T-helper 17 cell (primary cell): ENCODE data around the gene ABCC4. TPM values are rescaled to one million over a fixed set of nuclear protein-coding genes. Genes with fewer than 3 reads are reported as not detected.

Experiments used
- ATAC-seq: fragments of 150-1000 bp; cut with Tn5 transposase; 2 replicates; pipeline ENCODE4 v1.10.0; 2021; ENCODE audit warnings: mild to moderate bottlenecking, moderate library complexity
- DNase-seq, 3 donors: peaks; one replicate each; pipeline versions ENCODE4 v3.0.0 to v3.0.0-alpha.2; 2020 to 2021
- H3K9me3 ChIP-seq: one replicate; pipeline ENCODE4 v1.7.0; 2013; ENCODE audit warnings: low read length, mild to moderate bottlenecking; ENCODE audit not compliant: control insufficient read depth, poor library complexity, severe bottlenecking
- H3K27ac Mint-ChIP-seq: one replicate; pipeline ENCODE4 v1.8.0; 2022; ENCODE audit warnings: mild to moderate bottlenecking, moderate library complexity, mixed read lengths
- H3K27me3 Mint-ChIP-seq: one replicate; pipeline ENCODE4 v1.8.0; 2022; ENCODE audit warnings: mixed read lengths
- H3K36me3 Mint-ChIP-seq: one replicate; pipeline ENCODE4 v1.8.0; 2022; ENCODE audit warnings: low read depth, mixed read lengths
- H3K4me1 Mint-ChIP-seq: one replicate; pipeline ENCODE4 v1.8.0; 2022; ENCODE audit warnings: mild to moderate bottlenecking, mixed read lengths
- H3K4me3 Mint-ChIP-seq: one replicate; pipeline ENCODE4 v1.8.0; 2022; ENCODE audit warnings: mild to moderate bottlenecking, moderate library complexity, mixed read lengths
- total RNA-seq, 4 donors: library from RNA in 2 of 4; stranded (reverse) in 2 of 4; gene quantifications; one replicate each; pipeline ENCODE4 v1.2.3 and lab custom pipeline; 2022 to 2026

ABCC4 gene
- total RNA-seq, 2 donors from 2014 or later = 6.3 to 14.2 TPM

DNA sequence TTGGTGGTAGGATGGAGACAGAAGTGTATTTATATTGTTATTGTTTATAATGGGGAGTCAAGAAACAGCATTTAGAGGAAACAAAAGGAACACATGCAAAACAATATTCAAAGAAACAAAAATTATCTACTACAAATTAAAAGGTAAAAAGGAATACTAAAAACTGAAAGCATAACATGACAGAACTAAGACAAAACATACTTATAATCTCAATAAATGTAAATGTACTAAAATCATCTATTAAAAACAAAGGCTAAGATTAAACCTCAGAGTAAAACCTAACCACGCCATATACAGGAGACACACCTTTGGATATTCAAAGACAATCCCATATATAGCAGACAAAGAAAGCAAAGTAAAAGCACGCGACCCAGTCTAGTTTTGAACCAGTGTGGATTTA lies 273.6 kb downstream of the ABCC4 start:
- Mint-ChIP-seq H3K36me3 (peaks cover 8% of the 10 kb centered on the region), H3K4me1 (no peaks in the 10 kb centered on the region), H3K27me3 (no peaks in the 10 kb centered on the region), H3K27ac (no peak overlapping the region), H3K4me3 (no peak overlapping the region)
- H3K9me3 ChIP-seq = no peaks in the 10 kb centered on the region
- no peak for DNase-seq
- ATAC-seq = no peak

DNA sequence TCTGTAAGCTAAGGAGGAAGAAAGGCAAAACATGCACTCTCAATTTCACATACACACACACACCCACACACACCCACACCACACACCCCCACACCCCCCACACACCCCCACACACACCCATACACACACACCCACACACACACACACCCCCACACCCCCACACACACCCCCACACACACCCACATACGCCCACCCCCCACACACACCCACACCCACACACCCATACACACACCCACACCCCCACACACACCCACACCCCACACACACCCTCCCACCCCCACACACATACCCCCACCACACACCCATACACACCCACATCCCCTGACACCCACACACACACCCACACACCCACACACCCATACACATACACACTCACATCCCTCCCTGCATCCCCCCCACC lies 276.1 kb downstream of the ABCC4 start:
- no peak for ATAC-seq
- peaks cover 8% of the 10 kb centered on the region for H3K36me3 Mint-ChIP-seq
- H3K27ac Mint-ChIP-seq = no peak overlapping the region

DNA sequence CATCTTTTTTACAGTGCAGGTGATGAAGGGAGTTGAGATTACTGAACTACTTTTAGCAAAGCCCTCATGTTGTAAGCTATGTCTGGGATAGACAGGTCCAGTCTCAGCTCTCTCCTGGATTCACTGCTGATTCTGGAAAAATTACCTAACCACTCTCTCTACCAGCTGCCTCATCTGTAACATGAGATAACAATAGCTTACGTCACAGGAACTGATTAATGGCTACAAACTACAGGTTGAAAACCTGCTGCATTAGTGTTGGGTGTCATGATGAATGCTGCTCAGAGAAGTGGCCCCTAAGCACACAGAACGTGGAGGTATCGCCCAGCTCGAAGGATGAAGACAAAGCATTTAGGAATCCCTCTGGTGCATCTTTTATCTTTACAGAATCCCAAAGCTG lies 277.8 kb downstream of the ABCC4 start:
- DNase-seq (no peak), ATAC-seq (no peak)
- Mint-ChIP-seq H3K4me3 (no peak overlapping the region), H3K4me1 (no peaks in the 10 kb centered on the region), H3K27me3 (no peaks in the 10 kb centered on the region), H3K36me3 (peaks cover 7% of the 10 kb centered on the region), H3K27ac (no peak overlapping the region)
- H3K9me3 ChIP-seq = no peaks in the 10 kb centered on the region

More for the DNA sequence above, 276.1 kb downstream of the ABCC4 start:
- no peak overlapping the region for H3K4me3 Mint-ChIP-seq
- no peak for DNase-seq
- no peaks in the 10 kb centered on the region for H3K4me1 Mint-ChIP-seq
- H3K9me3 ChIP-seq = no peaks in the 10 kb centered on the region
- H3K27me3 Mint-ChIP-seq = no peaks in the 10 kb centered on the region

DNA sequence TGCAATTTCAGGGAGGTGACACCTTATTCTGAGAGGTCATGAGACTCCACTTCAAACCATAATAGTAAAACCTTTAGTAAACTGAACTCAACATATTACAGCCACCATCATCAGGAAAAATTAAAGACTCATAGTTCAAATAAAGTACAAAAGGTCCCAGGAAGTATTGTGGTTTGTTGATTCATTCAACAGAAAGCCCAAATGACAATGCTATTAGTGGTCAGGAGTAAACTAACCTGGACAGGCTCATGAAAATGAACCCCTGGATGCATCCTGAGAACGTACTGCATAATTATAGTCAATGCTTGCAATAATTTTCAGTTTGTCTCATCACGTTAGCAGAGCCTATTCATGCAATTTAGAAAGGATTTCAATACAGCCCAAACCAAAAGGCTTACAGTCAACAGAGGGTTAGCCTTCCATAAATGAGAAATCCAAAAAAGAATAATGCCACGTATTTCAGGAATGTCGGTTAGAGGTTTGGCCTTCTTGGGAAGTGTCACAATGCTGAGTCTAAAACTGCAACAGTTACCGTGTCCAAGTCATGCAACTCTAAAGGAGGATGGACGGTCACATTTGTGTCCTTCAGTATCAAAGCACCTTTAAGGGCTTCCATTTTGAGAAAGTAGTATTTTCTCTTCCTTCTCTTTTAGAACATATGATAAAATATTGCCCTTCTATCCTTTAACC lies 280.8 kb downstream of the ABCC4 start:
- no peak for ATAC-seq
- Mint-ChIP-seq H3K4me3 (no peak overlapping the region), H3K27ac (no peak overlapping the region), H3K36me3 (peaks cover 2% of the 10 kb centered on the region), H3K4me1 (no peaks in the 10 kb centered on the region), H3K27me3 (no peaks in the 10 kb centered on the region)
- no peak for DNase-seq
- H3K9me3 ChIP-seq = no peaks in the 10 kb centered on the region

DNA sequence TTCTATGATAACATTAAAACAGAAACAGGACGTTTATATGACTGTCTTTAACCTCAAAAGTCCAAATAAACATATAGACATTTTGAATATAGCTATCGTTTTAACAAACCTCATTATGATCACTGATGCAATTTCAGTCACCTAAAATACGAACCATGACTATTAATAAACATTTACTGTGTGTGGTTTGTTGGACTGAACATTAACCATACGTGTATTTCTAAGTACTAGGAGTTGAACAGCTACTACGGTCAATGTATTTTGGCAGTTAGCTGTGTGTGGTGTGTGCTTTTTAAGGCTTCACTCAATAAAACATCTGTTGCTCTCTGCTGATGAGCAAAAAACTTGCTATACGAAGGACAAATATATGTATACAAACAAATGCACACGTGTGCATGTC lies 281.4 kb downstream of the ABCC4 start:
- no peaks in the 10 kb centered on the region for H3K9me3 ChIP-seq
- no peak for DNase-seq
- Mint-ChIP-seq H3K36me3 (peaks cover 2% of the 10 kb centered on the region), H3K4me1 (no peaks in the 10 kb centered on the region), H3K27ac (no peak overlapping the region), H3K4me3 (no peak overlapping the region), H3K27me3 (no peaks in the 10 kb centered on the region)
- ATAC-seq = no peak

DNA sequence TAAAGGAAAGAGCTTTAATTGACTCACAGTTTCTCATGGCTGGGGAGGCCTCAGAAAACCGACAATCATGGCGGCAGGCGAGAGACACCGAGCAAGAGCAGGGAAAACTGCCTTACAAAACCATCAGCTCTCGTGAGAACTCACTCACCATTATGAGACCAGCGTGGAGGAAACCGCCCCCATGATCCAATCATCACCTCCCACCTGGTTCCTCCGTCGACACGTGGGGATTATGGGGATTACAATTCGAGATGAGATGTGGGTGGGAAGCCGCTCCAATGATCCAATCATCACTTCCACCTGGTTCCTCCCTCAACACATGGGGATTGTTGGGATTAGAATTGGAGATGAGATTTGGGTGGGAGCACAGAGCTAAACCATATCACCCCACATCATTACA lies 293.9 kb downstream of the ABCC4 start:
- DNase-seq (no peak), ATAC-seq (no peak)
- H3K27me3 Mint-ChIP-seq = peaks cover 32% of the 10 kb centered on the region
- H3K4me3 Mint-ChIP-seq = no peak overlapping the region
- H3K36me3 Mint-ChIP-seq = peaks cover 2% of the 10 kb centered on the region
- peaks cover 2% of the 10 kb centered on the region for H3K4me1 Mint-ChIP-seq
- H3K27ac Mint-ChIP-seq = no peak overlapping the region
- H3K9me3 ChIP-seq = no peaks in the 10 kb centered on the region

DNA sequence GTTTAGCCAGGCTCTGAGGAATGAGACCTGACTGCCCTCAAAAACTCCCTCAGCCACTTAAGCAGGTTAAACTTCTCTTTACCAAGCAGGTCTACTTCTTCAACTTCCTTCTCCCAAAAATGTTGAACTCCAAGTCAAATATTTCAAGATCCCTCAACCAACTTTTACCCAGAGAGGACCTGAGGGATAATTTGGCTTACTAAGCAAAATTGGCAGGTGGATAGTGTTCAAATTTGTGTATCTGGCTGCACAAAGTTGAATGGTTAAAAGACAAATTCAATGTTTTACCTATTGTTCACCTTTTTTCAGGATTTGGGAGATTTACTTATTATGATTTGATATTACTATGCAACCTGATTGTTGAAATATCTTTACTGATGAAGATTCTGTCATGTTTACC lies 296.0 kb downstream of the ABCC4 start:
- peaks cover 2% of the 10 kb centered on the region for H3K4me1 Mint-ChIP-seq
- no peak for ATAC-seq

DNA sequence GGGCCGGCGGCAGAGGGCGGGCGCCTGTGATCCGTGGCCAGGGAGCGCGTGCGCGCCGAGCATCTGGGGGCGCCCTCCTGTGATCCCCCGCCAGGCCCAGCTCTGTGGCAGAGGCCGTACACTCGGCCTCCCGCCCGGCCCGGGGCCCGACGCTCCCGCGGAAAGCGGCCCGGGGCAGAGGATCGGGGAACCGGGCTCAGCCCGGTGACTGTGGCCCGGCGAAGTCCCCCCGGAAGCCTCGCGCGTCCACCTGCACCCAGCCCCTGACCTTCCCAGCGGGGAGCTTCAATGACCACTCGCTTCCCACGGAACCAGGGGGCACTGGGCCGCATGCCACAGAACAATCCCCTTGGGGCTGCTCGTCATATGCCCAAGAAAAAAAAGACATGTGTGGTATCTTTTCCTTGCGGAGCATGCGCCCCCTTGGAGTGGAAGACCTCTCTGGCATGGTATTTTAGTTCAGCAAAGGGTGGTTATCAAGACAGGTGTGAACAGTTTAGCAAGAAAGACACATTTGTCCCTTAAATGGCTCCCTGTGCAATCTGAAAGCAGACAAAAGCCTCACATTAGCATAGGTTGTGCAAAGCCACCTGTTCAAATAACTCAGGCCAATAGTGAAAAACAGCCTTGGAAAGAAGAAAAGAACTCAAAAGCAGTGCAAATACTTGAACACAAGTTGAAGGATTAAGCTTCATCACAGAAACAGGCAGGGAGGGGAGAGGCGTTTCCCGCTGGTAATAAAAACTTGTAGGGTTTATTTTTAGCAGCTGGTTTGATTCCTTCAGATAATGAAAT lies 298.0 kb downstream of the ABCC4 start:
- Mint-ChIP-seq H3K4me3 (no peak overlapping the region), H3K27ac (no peak overlapping the region), H3K27me3 (peaks cover 51% of the 10 kb centered on the region), H3K36me3 (peaks cover 2% of the 10 kb centered on the region), H3K4me1 (peaks cover 2% of the 10 kb centered on the region)
- no peak for DNase-seq
- no peaks in the 10 kb centered on the region for H3K9me3 ChIP-seq
- ATAC-seq = no peak

More for the DNA sequence above, 296.0 kb downstream of the ABCC4 start:
- DNase-seq = no peak
- Mint-ChIP-seq H3K36me3 (peaks cover 2% of the 10 kb centered on the region), H3K27me3 (peaks cover 46% of the 10 kb centered on the region), H3K4me3 (no peak overlapping the region), H3K27ac (no peak overlapping the region)
- H3K9me3 ChIP-seq = no peaks in the 10 kb centered on the region

DNA sequence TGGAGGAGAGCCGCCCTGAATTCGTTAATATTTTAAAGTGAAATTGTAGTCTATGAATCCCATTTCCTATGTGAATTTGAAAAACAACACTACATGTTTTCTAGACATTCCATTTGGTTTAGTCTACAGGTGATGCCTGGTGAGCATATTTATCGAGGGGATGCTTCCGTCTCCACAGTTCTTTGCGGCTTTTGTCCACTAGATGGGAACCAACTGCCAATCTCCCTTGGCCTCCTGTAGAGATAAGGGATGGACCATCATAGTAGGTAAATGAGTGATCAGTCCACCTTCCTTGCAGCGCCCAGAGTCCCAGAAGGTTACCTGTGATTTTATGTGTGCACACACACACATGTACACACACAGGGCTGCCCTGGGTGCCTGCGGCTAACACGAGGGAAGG lies 299.1 kb downstream of the ABCC4 start:
- H3K36me3 Mint-ChIP-seq = peaks cover 2% of the 10 kb centered on the region
- H3K4me1 Mint-ChIP-seq = peaks cover 2% of the 10 kb centered on the region
- ATAC-seq = no peak
- peaks cover 55% of the 10 kb centered on the region for H3K27me3 Mint-ChIP-seq
- DNase-seq = no peak
- no peaks in the 10 kb centered on the region for H3K9me3 ChIP-seq
- no peak overlapping the region for H3K4me3 Mint-ChIP-seq
- no peak overlapping the region for H3K27ac Mint-ChIP-seq

DNA sequence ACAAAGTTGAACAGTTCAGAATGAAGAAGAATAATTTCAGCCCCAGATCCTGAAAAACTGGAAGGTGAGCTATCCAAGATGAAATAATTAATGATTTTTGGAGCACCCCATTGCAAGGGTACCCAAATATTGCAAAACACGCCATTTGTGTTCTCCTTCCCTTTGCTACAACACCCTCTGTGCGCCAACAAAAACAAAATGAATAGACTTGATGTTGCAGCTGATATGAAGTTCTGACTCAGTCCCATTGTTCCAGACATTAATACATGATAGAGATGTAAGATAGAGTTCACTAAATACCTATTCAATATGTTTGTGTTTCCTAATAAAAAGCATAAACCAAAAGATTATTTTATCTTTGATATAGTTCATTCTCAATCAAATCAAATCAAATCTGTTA lies 301.4 kb downstream of the ABCC4 start:
- H3K27me3 Mint-ChIP-seq = peaks cover 53% of the 10 kb centered on the region
- H3K4me1 Mint-ChIP-seq = peaks cover 2% of the 10 kb centered on the region
- ATAC-seq (no peak), DNase-seq (no peak)
- H3K36me3 Mint-ChIP-seq = peaks cover 2% of the 10 kb centered on the region
- H3K9me3 ChIP-seq = no peaks in the 10 kb centered on the region
- H3K4me3 Mint-ChIP-seq = no peak overlapping the region
- H3K27ac Mint-ChIP-seq = no peak overlapping the region

DNA sequence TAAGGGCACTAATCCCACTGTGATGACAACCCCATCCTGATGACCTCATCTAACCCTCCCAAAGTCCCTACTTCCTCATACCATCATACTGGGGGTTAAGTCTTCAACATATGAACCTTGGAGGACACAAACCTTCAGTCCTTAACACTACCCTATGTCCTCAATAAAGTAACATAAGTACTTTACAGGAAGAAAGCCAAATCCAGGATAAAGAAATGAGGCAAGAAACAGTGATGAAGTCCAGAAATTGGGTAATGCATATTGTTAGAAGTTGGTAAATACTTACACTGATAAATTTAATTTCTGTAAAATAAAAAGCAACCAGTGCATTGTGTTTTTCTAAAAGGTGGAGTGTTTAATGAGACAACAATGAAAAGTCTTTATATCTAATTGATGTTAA lies 304.1 kb downstream of the ABCC4 start:
- no peak overlapping the region for H3K4me3 Mint-ChIP-seq
- no peaks in the 10 kb centered on the region for H3K4me1 Mint-ChIP-seq
- no peak overlapping the region for H3K27ac Mint-ChIP-seq
- no peaks in the 10 kb centered on the region for H3K9me3 ChIP-seq
- no peak for DNase-seq
- peaks cover 58% of the 10 kb centered on the region for H3K27me3 Mint-ChIP-seq
- ATAC-seq = no peak
- H3K36me3 Mint-ChIP-seq = no peaks in the 10 kb centered on the region

DNA sequence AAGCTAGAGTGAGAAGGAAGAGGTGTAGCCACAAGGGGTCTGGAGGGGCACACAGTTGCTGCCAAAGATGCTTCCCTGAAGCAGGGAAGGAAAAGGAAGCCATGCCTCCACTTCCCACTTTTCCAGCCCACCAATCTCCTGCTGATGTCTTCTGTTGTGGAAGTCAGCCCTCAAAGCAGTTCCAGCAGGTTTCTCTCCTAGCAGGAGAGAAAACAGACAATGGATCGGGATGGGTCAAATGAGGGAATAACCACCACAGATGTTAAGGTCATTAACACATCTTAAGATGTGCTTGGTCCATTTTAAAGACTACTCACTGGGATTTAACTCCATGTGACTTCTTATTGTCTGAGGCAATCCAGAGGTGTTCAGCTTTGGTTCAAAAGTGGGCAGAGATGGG lies 304.8 kb downstream of the ABCC4 start:
- no peak overlapping the region for H3K27ac Mint-ChIP-seq
- H3K27me3 Mint-ChIP-seq = peaks cover 54% of the 10 kb centered on the region
- no peak overlapping the region for H3K4me3 Mint-ChIP-seq
- no peak for ATAC-seq
- DNase-seq = no peak
- H3K36me3 Mint-ChIP-seq = no peaks in the 10 kb centered on the region
- H3K4me1 Mint-ChIP-seq = no peaks in the 10 kb centered on the region
- no peaks in the 10 kb centered on the region for H3K9me3 ChIP-seq

DNA sequence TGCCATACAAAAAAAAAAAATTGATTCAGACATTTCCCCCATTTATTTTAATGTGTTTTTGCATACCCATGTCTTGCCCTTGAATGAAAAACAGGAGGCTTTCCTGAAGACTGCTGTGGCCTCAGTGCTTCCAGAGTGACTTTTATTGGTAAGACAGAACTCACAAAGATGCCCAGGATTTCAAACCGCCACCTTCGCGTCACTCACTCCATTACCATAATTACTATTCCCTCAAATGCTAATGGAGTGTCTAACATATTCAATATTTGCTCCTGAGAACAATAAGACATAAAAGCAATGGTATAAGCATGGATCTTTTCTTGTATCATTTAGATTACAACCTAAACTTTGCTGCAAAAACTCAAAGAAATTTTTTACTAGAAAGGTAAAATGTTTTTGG lies 306.7 kb downstream of the ABCC4 start:
- Mint-ChIP-seq H3K27ac (no peak overlapping the region), H3K27me3 (peaks cover 59% of the 10 kb centered on the region), H3K4me3 (no peak overlapping the region), H3K4me1 (no peaks in the 10 kb centered on the region), H3K36me3 (no peaks in the 10 kb centered on the region)
- H3K9me3 ChIP-seq = no peaks in the 10 kb centered on the region
- ATAC-seq (no peak), DNase-seq (no peak)

DNA sequence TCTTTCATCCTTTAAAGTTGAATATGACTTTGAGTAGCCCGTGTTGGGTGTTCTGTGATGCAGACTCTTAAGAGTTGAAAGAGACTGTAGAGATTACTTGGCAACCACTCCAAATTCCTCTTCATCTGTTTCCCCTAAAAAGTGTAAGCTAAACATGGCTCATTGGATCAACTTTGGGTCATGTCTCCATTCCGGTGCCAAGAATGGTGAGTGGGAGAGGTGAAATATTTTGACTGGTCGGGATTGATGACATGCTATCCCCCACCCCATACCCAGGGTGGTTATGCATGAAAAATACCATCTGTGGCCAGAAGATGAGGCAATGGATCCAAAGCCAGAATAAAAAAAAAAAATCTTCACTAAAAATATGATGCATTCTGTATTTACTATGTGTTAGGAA lies 307.6 kb downstream of the ABCC4 start:
- no peaks in the 10 kb centered on the region for H3K9me3 ChIP-seq
- DNase-seq (no peak), ATAC-seq (no peak)
- peaks cover 59% of the 10 kb centered on the region for H3K27me3 Mint-ChIP-seq
- H3K4me3 Mint-ChIP-seq = no peak overlapping the region
- no peaks in the 10 kb centered on the region for H3K36me3 Mint-ChIP-seq
- H3K27ac Mint-ChIP-seq = no peak overlapping the region
- H3K4me1 Mint-ChIP-seq = no peaks in the 10 kb centered on the region
